Dedifferentiated amniotic fluid mesenchymal stem cell (primary cell): Measurements from ENCODE around the gene LIN7C.
"Not testable (repeated sequence)": the region's sequence is repeated elsewhere in the genome, so short reads cannot be mapped to it uniquely, and the experiment has no call there.

ENCODE experiments used
- DNase-seq: peaks from one replicate; pipeline ENCODE4 v3.0.0-alpha.2; 2016; ENCODE audit errors: extremely low spot score

The LIN7C gene, protein sequence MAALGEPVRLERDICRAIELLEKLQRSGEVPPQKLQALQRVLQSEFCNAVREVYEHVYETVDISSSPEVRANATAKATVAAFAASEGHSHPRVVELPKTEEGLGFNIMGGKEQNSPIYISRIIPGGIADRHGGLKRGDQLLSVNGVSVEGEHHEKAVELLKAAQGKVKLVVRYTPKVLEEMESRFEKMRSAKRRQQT

DNA sequence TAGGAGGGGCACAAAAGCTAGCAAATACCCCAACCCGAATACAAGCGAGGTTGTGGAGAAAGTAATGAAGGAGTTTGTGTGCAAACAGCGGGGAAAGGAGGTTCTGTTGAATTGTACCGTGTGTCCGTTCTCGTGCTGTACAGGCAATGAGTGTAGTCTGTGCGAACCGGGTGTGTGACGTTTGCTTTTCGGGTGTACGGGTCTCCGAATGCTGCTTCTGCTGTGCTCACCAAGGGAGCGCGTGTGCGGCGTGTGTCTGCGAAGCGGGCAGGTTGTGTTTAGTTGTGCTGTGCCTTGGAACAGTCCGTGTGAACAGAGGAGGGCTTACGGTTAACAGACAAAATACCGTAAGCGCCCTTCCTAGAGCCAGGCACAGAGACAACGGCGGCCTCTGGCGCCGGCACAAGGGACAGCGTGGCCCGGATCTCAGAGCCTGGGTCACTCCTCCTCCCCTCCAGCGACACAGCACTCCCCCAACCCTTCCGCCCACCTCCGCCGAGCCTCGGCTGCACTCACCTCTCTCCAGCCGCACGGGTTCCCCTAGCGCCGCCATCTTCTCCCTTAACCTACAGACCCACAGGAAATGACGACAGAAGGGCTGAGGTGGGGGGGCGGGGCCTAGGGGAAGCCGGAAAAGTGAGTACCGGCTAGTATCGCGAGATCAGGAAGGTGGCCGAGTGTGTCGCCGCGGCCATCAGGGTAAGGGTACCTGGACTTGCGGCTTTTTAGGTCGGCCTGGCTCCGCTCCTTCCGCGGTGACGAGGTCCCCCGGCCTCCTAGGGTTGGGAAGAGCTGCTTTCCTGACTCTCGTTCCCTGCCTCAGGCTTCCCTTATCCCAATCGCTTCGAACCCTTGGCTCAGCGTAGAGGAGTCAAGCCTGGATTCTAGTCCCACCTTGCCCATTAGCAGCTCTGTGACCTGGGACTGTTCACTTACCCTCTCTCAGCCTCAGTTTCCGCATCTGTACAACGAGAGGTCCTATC lies at the start of gene LIN7C:
LIN7C (minus strand) TSS at position 570 of the 983 bp plus-strand sequence; CDS start at position 553, 17 bp downstream.
- peak; percentile 97 for DNase-seq

DNA sequence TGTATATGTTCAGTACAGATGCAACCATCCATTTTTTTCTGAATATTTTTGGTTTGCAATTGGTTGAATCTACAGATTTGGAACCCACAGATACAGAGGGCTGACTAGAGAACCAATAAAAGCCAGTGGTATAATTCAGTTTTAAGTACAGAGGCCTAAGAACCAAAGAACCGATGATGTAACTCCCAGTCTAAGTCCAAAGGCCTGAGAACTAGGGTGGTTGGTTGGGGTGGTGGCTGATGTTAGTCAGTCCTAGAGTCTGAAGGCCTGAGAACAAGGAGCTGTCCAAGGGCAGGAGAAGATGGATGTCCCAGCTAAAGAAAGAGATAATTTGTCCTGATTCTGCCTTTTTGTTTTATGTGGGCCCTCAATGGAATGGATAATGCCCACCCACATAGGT lies 48.7 kb upstream of the LIN7C start:
- DNase-seq = no peak

DNA sequence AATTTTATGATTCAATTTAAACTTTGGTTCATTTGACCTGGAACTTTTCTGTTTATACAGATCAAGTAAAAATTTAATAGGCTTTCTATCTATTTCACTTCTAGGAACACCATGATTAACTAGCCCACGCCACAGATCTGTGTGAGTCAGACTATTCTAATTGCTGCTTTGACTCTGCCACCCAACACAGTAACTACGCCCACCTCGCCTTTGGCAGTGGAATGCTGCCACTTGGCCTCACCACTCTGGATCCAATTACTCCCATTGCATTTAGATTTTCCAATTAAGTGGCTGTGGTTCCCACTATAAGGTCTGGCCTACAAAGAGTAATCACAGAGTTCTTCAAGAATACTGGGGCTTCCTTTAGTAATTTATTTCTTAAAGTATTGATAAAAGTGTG lies 46.6 kb upstream of the LIN7C start:
- no peak for DNase-seq

DNA sequence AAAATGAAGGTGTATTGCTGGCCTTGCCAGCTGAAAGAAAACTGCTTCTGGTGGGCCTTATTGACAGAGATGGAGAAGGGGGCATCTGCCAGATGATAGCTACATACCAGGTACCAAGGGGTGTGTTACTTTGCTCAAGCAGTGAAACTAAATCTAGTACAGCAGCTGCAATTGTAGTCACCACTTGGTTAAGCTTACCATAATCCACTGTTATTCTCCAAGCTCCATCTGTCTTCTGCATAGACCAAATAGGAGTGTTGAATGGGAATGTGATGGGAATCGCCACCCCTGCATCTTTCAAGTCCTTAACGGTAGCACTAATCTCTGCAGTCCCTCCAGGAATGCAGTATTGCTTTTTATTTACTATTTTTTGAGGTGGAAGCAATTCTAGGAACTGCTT lies 45.8 kb upstream of the LIN7C start:
- DNase-seq = no peak

DNA sequence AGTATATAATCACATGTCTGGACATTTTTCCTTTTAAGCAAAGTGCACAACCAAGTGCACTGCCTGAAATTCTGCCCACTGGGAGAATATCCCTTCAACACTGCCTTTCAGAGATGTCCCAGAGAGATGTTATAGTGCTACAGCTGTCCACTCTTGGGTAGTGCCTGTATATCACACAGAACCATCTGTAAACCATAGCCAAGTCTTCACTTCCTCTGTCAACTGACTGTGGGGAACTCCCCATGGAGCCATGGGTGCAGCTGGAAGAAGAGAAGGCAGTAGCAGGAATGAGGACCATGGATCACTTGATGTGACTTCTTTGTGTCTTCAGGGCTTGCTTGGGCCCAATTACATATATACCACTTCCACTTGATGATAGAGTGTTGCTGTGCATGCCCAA lies 44.6 kb upstream of the LIN7C start:
- no peak for DNase-seq

DNA sequence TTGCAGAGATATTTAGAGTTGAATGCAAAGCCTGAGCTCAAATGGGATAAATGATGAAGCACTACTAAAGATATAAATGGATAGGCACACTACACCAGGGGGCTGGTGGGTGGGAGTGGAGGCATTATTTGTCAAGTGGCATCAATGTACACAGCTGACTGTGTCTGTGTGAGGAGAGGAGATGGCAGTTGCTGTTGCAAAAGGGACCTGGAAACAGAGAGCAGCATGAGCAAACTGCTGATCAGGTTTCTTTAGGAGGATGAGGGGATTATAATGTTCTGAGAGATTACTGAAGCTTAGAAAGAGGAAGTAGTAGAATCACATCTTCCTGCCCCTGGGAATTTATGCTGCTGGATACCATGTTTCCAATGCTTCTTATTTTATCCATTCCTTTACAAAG lies 39.4 kb upstream of the LIN7C start:
- DNase-seq = no peak

DNA sequence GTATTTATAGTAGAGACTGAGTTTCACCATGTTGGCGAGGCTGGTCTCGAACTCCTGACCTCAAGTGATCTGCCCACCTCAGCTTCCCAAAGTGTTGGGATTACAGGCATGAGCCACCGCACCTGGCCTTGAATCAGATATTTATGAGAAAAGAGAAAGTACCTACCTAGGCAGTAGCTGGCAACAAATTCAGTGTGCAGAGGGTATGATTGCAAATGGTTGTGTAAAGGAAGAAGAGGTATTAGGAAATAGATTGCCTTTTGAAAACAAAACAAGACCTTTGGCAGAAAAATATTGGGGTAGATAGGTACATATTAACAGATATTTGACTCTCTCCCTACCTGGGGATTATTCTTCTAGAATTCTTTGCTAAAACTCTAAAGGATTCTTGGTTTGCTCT lies 38.5 kb upstream of the LIN7C start:
- DNase-seq = no peak

DNA sequence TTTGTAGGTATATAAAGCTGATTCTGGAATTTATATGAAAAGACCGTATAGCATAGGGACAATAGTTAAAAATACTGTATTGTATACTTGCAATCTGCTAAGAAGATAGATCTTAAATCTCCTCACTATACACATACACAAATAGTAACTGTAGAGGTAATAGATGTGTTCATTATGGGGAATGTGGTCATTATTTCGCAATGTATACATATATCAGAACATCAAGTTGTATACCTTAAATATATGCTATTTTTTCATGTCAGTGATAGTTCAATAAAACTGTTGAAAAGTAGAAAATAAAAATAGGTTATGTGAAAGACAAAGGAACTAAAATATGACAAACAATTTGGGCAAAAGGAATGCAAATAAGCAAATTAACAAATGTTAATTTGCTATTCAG lies 35.2 kb upstream of the LIN7C start:
- no peak for DNase-seq

DNA sequence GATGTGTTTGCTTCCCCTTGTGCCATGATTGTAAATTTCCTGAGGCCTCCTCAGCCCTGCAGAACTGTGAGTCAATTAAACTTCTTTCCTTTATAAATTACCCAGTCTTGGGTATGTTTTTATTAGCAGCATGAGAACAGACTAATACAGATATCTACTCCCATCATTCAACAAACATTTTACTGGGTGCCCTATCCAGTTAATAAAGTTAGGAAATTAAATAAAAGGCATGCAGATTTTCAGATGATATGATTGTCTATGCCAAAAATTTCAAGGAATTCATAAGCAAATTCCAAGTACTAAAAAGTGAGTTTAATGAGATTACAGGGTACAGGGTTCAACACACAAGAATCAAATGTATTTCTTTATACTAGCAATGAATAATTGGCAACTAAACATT lies 33.5 kb upstream of the LIN7C start:
- no peak for DNase-seq

DNA sequence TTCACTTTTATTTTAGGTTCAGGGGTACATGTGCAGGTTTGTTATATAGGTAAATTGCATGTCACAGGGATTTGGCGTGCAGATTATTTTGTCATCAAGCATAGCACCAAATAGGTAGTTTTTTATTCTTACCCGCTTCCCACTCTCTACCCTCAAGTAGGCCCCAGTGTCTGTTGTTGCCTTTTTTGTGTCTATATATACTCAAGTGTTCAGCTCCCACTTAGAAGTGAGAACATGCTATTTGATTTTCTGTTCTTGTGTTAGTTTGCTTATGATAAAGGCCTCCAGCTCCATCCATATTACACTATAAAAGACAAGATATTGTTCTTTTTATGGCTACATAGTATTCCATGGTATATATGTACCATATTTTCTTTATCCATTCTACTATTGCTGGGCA lies 28.5 kb upstream of the LIN7C start:
- DNase-seq = no peak

DNA sequence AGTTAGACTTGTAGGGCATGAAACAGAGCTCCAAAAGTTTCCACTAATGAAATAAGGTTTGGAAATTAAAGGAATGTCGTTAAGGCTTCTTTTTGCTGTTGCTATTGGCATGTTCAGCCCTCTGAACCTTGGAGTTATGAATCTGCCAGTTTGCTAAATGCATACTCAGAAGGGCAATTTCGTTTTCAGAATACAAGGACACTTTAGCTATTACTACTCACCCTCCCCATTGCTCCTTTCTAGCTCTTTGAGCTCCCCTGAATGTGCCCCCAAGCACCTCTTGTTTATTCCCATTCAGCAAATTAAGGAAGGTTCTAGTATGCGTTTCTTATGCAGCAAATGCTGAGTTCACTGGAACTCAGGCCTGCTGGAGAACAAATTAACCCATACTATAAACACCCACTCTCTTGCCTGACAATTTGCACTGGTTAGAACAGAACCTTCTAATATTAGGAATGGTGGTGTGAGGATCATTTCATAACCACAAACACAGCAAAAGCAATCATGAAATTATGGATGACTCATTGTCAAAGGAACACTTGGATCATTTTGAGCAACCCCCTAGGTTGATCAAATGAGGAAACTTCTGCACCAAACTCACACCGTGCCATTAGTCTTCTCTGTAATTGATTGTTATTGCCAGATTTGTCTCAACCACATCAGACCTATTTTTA lies 26.2 kb upstream of the LIN7C start:
- no peak for DNase-seq

DNA sequence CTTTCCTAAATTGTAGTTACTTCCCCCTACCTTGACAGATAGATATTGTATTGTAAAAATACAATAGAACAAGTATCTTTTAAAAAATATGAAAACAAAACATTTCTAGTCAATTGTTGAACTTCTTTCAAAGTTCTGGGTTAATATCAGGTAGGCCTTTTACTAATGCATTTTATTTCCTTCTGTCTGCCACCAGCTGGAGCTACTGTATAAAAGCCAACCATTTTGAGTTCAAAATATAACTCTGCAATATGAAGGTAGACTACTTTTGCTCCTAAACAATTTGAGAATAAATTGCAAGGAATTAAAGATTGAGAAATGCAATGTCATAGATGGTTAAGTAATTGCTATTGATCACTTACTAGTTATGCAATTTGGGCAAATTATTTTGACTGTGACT lies 22.1 kb upstream of the LIN7C start:
- no peak for DNase-seq

DNA sequence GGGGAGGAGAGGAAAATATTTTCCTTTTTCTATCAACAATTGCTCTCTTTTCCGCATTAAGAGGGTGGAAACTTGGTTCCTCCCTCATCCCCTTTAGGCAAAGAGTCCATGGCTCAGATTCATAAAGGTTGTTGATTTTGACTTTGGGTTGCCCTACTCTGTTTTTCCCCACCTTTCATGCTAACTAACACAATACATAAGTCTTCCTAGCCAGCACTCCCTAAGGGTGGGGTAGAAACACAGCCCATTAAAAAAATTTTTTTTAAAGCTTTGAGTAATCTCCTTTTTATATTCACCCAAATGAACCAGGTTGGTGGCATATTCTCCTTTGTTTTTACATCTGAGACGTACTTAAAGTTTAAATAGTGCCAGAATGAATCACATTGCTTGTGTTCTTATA lies 20.0 kb upstream of the LIN7C start:
- no peak for DNase-seq

DNA sequence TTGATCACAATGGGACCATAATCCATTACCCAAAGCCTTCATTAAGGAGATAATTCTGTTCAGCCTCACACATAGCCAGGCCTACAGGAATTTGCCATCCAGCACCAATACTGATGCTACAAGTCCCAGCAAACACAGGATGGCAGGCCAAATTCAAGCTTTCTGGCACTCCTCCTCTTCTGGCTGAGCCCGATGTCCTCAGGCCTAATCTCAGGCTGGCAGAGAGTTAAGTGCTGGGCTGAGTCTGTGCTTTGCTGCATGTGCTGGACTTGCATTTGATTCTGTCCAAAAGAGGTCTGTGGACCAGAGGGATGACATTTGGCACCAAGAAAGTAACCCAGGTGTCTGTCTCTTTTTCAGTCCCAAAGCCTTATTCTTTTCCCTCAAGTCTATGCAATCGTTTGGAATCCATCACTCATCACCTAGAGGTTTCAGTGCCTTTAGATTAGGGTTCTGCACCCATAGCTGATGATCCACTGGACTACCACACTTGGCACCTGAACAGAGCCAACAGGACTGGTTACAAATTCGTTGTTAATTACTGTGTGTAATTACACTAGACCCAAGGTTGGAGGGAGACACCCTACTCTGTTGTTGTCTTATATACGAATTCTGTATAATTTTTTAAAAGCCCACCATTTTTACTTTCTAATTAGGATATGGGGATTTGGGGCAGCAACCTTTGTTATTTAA lies 19.4 kb upstream of the LIN7C start:
- no peak for DNase-seq

DNA sequence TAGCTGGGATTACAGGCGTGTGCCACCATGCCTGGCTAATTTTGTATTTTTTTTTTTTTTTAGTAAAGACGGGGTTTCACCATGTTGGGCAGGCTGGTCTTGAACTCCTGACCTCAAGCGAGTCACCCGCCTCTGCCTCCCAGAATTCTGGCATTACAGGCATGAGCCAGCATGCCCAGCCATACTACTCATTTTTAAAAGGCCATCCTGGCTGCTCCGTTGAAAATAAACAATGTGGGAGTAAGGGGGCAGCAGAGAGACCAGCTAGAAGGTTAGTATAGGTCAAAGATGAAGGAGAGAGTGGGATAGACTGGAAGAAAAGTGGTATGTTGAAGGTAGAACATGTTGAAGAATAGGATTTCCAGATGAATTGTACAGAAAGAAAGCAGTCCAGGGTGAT lies 17.6 kb upstream of the LIN7C start:
- no peak for DNase-seq

DNA sequence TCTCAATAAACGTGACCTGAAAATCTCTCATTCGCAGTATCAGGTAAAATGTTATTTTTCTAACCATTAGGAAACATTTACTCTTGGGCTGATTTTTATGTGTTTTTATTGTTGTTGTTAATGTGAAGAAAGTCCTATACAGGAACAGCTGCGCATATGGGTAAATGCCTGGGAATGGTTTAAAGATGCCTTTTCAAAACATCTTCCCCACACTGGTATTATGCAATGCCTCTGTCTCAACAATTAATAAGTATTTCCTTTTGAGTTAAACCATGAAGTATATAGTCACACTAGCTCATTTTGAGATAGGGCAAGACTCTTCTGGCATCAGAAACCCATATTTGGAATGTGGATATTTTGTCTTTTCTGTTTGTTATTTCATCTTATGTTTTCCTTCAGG lies 13.7 kb upstream of the LIN7C start:
- no peak for DNase-seq

DNA sequence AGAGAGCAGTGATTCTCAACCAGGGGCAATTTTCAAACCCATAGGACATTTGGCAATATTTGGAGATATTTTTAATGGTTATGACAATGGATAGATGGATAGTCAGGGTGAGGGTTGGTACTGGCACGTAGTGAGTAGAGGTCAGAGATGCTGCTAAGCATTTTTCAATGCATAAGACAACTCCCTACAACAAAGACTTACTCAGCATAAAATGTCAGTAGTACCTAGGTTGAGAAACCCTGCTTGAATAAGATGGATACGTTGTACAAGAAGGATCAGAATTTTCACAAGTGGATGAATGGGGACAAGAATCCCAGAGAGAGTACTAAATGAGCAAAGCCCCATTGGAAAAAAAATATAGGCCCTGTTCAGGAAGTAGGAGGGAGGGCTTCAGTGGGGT lies 11.9 kb upstream of the LIN7C start:
- no peak for DNase-seq

DNA sequence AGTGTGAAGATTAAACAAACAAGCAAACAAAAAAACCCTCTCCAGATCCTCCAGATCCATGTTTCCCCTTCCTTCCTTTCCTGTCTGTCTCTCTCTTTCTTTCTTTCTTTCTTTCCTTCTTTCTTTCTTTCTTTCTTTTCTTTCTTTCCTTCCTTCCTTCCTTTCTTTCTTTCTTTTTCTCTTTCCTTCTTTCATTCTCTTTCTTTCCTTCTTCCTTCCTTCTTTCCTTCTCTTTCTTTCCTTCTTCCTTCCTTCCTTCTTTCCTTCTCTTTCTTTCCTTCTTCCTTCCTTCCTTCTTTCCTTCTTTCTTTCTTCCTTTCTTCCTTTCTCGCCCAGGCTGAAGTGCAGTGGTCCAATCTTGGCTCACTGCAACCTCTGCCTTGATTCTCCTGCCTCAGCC lies 10.9 kb upstream of the LIN7C start:
- DNase-seq = not testable (repeated sequence)

DNA sequence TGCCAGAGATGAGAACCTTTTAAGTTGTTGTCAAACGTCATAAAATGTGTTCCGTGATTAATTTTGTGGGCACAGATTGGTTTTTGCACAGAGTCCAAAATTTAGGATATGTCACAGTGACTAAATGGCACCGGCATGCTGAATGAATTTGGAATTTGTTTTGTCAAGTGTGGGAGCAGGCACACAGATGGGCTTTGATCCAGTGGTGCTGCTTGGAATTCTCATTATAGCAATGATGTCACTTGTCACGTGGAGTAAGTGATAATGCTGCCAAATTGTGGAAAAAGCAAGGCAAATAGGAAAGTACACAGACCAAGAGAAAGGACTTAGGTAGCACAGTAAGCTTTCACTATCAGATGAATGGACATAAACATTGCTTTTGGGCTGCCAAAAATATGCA lies 8.0 kb upstream of the LIN7C start:
- no peak for DNase-seq

DNA sequence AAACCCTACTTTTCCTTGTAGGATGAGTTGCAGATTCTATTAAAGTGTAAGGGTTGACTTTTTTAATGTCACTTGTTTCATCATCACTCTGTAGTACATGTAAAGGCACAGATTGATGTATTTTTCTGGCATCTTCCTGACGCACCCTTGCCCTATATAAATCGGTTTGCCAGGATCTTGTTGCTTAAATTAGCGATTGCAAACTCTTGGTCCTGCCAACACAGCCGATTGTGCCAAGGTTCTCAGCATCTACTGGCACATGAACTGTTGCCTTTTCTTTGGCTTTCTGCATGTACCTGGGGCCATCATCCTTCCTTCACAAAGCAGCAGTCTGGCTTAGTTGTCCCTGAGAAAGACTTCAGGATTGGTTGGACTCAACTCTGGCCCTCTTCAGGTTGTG lies 7.5 kb upstream of the LIN7C start:
- DNase-seq = no peak

DNA sequence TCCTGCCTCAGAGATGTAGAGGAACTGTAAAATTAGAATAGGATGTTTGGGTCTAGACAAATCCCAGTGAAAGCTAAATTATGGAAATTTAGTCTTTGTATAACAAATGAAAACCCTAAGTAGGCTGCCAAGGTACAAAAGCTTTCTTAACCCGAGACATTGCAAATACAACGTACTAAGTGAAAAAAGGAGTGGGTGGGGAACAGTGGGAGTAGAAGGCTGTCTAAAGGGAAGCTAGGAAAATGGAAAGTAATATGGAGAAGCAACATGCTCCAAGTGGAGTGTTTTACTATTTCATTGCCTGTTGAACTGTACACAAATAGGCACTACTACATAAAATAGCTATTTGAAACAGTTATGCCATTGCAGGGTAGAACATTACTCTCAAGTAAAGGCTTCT lies 6.8 kb upstream of the LIN7C start:
- no peak for DNase-seq

DNA sequence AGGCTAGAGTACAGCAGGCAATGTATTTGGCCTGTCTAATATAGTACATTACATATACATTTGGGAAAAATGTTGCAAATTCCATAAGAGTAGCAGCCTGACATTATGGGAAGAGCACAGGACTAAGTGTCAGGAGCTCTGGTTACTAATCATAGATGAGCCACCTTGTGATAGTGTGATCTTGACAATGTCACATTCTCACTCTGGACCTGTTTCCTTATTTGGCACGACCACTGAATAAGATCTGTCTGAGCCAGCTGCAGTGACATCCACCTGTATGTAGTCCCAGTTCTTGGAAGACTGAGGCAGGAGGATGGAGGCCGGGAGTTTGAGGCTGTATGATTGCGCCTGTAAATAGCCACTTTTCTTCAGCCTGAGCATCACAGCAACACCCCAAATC lies 5.7 kb upstream of the LIN7C start:
- no peak for DNase-seq
